HEK293 (cell line): ENCODE results near the gene RTN4.

Source experiments
- CTCF ChIA-PET: fragments of 350-600 bp; formaldehyde crosslinking; extraction: SDS; loops from one replicate; lab custom pipeline; 2021; ENCODE audit warnings: antibody characterized with exemption; lab: Yijun Ruan, JAX
- POLR2A ChIA-PET: fragments of 300-600 bp; formaldehyde crosslinking; extraction: SDS; loops from one replicate; lab custom pipeline; 2020; ENCODE audit warnings: antibody characterized with exemption, inconsistent platforms; lab: Yijun Ruan, JAX
- H3K27ac ChIP-seq: fragments of 200-500 bp; sonication (Bioruptor generic); 2 replicates; pipeline ENCODE4 v1.5.1; 2014; ENCODE audit warnings: low read depth, low read length, control low read depth, inconsistent platforms; ENCODE audit errors: extremely low read depth
- H3K36me3 ChIP-seq, 2 experiments: fragments of 200-500 bp in 1 of 2; sonication (Bioruptor generic) in 1 of 2; 1 replicate in 1 of 2; 2 replicates in 1 of 2; pipeline ENCODE4 v1.5.1; 2014 to 2017; ENCODE audit warnings: inconsistent platforms in 2 of 2, low read length in 2 of 2; ENCODE audit not compliant: control insufficient read depth in 2 of 2, insufficient read depth in 1 of 2
- H3K4me1 ChIP-seq: fragments of 200-500 bp; sonication (Bioruptor generic); 2 replicates; pipeline ENCODE4 v1.5.1; 2014; ENCODE audit warnings: mild to moderate bottlenecking, low read length, inconsistent platforms; ENCODE audit not compliant: control insufficient read depth, insufficient read depth
- H3K4me3 ChIP-seq: 2 replicates; pipeline ENCODE4 v1.5.1; 2011; ENCODE audit warnings: low read depth, mild to moderate bottlenecking, control low read depth, low read length, moderate library complexity
- H3K9me3 ChIP-seq: fragments of 200-500 bp; sonication (Bioruptor generic); 2 replicates; pipeline ENCODE4 v1.5.1; 2014; ENCODE audit warnings: low read depth, low read length, inconsistent platforms; ENCODE audit not compliant: control insufficient read depth, insufficient read depth
- AEBP2 ChIP-seq: fragments of 450-650 bp; formaldehyde crosslinking; IDR thresholded peaks from 2 replicates; pipeline ENCODE4 v1.5.1; 2016; ENCODE audit warnings: missing biosample characterization, missing genetic modification characterization, borderline replicate concordance
- HOXA7 ChIP-seq: sonication (generic); formaldehyde crosslinking; IDR thresholded peaks from 2 replicates; pipeline ENCODE4 v1.8.1; 2022; ENCODE audit warnings: missing genetic modification reagents, borderline replicate concordance
- KLF1 ChIP-seq: fragments of 450-650 bp; formaldehyde crosslinking; IDR thresholded peaks from 2 replicates; pipeline ENCODE4 v1.5.1; 2016; ENCODE audit warnings: missing biosample characterization, missing genetic modification characterization
- PATZ1 ChIP-seq: fragments of 450-650 bp; formaldehyde crosslinking; IDR thresholded peaks from 2 replicates; pipeline ENCODE4 v1.5.1; 2016; ENCODE audit warnings: missing biosample characterization, missing genetic modification characterization
- PRDM10 ChIP-seq: fragments of 450-650 bp; formaldehyde crosslinking; IDR thresholded peaks from 2 replicates; pipeline ENCODE4 v1.5.1; 2016; ENCODE audit warnings: missing biosample characterization, missing genetic modification characterization
- RBAK ChIP-seq: fragments of 450-650 bp; formaldehyde crosslinking; IDR thresholded peaks from 2 replicates; pipeline ENCODE4 v1.5.1; 2016; ENCODE audit warnings: missing biosample characterization, missing genetic modification characterization
- SETDB1 ChIP-seq: IDR thresholded peaks from one replicate; pipeline ENCODE4 v1.6.1; 2017; ENCODE audit warnings: mild to moderate bottlenecking, low read length, moderate library complexity, mixed read lengths; ENCODE audit not compliant: insufficient read length
- WT1 ChIP-seq: fragments of 450-650 bp; formaldehyde crosslinking; IDR thresholded peaks from 2 replicates; pipeline ENCODE4 v1.5.1; 2016; ENCODE audit warnings: missing biosample characterization, missing genetic modification characterization
- ZNF132 ChIP-seq: fragments of 450-650 bp; formaldehyde crosslinking; IDR thresholded peaks from 2 replicates; pipeline ENCODE4 v1.5.1; 2017; ENCODE audit warnings: missing biosample characterization, missing genetic modification characterization, borderline replicate concordance
- ZNF19 ChIP-seq: fragments of 450-650 bp; formaldehyde crosslinking; IDR thresholded peaks from 2 replicates; pipeline ENCODE4; 2016; ENCODE audit warnings: missing biosample characterization, missing genetic modification characterization, low read depth
- ZNF223 ChIP-seq: fragments of 450-650 bp; formaldehyde crosslinking; IDR thresholded peaks from 2 replicates; pipeline ENCODE4 v1.5.1; 2016; ENCODE audit warnings: missing biosample characterization, missing genetic modification characterization
- ZNF521 ChIP-seq: fragments of 450-650 bp; formaldehyde crosslinking; IDR thresholded peaks from 2 replicates; pipeline ENCODE4 v1.5.1; 2017; ENCODE audit warnings: missing biosample characterization, mild to moderate bottlenecking, missing genetic modification characterization
- ZNF561 ChIP-seq: fragments of 450-650 bp; IDR thresholded peaks from 2 replicates; pipeline ENCODE4 v1.5.1; 2018; ENCODE audit warnings: missing biosample characterization, missing genetic modification characterization, borderline replicate concordance
- ZNF580 ChIP-seq: fragments of 450-650 bp; formaldehyde crosslinking; IDR thresholded peaks from 2 replicates; pipeline ENCODE4 v1.5.1; 2016; ENCODE audit warnings: missing biosample characterization, missing genetic modification characterization
- ZNF639 ChIP-seq: fragments of 450-650 bp; formaldehyde crosslinking; IDR thresholded peaks from 2 replicates; pipeline ENCODE4 v1.5.1; 2016; ENCODE audit warnings: missing biosample characterization, missing genetic modification characterization
- TF ChIP-seq, protein P1 (sequence below): fragments of 450-650 bp; IDR thresholded peaks from 2 replicates; pipeline ENCODE4 v1.5.1; 2018; ENCODE audit warnings: missing biosample characterization, mild to moderate bottlenecking, missing genetic modification characterization
- TF ChIP-seq, protein P2 (sequence below): fragments of 450-650 bp; formaldehyde crosslinking; IDR thresholded peaks from 2 replicates; pipeline ENCODE4 v1.5.1; 2016; ENCODE audit warnings: missing biosample characterization, missing genetic modification characterization
- TF ChIP-seq, protein P3 (sequence below): fragments of 450-650 bp; formaldehyde crosslinking; IDR thresholded peaks from 2 replicates; pipeline ENCODE4 v1.5.1; 2016; ENCODE audit warnings: missing biosample characterization, missing genetic modification characterization

Gene RTN4

DNA sequence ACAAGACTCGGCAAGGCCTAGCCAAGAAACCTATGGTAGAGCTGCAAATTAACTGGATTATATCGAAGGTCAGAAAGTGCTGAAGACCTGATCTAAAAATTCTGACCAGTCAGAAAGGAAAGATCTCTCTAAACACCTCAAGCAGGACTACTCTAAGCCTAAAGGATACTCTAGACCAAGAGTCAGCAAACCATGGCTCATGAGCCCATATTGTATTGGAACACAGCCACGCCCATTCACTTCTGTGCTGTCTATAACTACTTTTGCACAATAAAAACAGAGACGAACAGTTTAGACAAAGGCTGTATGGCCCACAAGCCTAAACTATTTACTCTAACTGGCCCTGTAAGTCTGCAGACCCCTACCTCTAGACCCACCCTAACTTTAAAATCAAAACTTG lies 18.7 kb downstream of the RTN4 start (continued):
- TF ChIP-seq, protein P1, sequence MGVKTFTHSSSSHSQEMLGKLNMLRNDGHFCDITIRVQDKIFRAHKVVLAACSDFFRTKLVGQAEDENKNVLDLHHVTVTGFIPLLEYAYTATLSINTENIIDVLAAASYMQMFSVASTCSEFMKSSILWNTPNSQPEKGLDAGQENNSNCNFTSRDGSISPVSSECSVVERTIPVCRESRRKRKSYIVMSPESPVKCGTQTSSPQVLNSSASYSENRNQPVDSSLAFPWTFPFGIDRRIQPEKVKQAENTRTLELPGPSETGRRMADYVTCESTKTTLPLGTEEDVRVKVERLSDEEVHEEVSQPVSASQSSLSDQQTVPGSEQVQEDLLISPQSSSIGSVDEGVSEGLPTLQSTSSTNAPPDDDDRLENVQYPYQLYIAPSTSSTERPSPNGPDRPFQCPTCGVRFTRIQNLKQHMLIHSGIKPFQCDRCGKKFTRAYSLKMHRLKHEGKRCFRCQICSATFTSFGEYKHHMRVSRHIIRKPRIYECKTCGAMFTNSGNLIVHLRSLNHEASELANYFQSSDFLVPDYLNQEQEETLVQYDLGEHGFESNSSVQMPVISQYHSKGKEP (tag by site-specific recombination), result no peak
- TF ChIP-seq PATZ1 (tag by site-specific recombination), result no peak
- no peak for TF ChIP-seq AEBP2

DNA sequence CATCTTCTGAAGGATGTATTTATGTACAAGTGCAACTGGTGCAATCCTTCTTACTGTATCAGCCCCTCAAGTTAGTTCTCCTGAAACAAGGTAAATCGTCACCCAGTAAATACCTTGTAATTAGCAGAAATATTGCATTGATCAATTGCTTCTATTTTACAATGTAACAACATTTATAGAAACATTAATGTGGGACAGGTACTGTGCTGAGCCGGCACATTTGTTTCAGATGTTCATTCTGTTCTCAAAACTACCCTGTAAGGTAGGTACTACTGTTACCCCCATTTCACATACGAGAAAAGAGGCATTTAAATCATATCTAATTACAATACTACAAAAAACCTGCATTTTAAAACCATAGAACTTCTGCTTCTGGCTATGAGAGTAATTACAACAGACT lies 19.5 kb downstream of the RTN4 start:
- no peak overlapping the region for H3K4me3 ChIP-seq
- no peaks in the 10 kb centered on the region for H3K9me3 ChIP-seq
- no peak overlapping the region for H3K27ac ChIP-seq
- CTCF ChIA-PET, result interaction anchor here (0.8 kb wide), 1 partner anchor 107 kb away, joined by 3 read pairs; no protein-coding TSS in a partner anchor
- H3K4me1 ChIP-seq, result 0 out of 2 replicates have a peak, but pooled peaks cover 2% of the 10 kb centered on the region
- POLR2A ChIA-PET, result no interaction called here
- no peaks in the 10 kb centered on the region for H3K36me3 ChIP-seq
- TF ChIP-seq SETDB1, result no peak
- TF ChIP-seq ZNF132 (tag by site-specific recombination), result no peak
- TF ChIP-seq KLF1 (tag by site-specific recombination), result no peak
- no peak for TF ChIP-seq RBAK (tag by site-specific recombination)
- no peak for TF ChIP-seq ZNF561 (tag by site-specific recombination)
- TF ChIP-seq ZNF19 (tag by site-specific recombination), result no peak
- TF ChIP-seq ZNF639, result no peak
- TF ChIP-seq ZNF580 (tag by site-specific recombination), result no peak
- no peak for TF ChIP-seq WT1 (tag by site-specific recombination)
- no peak for TF ChIP-seq HOXA7 (CRISPR knock-in tag)
- TF ChIP-seq, protein P2, sequence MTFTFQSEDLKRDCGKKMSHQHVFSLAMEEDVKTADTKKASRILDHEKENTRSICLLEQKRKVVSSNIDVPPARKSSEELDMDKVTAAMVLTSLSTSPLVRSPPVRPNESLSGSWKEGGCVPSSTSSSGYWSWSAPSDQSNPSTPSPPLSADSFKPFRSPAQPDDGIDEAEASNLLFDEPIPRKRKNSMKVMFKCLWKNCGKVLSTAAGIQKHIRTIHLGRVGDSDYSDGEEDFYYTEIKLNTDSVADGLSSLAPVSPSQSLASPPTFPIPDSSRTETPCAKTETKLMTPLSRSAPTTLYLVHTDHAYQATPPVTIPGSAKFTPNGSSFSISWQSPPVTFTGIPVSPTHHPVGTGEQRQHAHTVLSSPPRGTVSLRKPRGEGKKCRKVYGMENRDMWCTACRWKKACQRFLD, result no peak
- TF ChIP-seq ZNF223 (tag by site-specific recombination), result no peak
- TF ChIP-seq ZNF521, result no peak
- TF ChIP-seq PRDM10 (tag by site-specific recombination), result no peak
- no peak for TF ChIP-seq PATZ1 (tag by site-specific recombination)
- TF ChIP-seq, protein P3, sequence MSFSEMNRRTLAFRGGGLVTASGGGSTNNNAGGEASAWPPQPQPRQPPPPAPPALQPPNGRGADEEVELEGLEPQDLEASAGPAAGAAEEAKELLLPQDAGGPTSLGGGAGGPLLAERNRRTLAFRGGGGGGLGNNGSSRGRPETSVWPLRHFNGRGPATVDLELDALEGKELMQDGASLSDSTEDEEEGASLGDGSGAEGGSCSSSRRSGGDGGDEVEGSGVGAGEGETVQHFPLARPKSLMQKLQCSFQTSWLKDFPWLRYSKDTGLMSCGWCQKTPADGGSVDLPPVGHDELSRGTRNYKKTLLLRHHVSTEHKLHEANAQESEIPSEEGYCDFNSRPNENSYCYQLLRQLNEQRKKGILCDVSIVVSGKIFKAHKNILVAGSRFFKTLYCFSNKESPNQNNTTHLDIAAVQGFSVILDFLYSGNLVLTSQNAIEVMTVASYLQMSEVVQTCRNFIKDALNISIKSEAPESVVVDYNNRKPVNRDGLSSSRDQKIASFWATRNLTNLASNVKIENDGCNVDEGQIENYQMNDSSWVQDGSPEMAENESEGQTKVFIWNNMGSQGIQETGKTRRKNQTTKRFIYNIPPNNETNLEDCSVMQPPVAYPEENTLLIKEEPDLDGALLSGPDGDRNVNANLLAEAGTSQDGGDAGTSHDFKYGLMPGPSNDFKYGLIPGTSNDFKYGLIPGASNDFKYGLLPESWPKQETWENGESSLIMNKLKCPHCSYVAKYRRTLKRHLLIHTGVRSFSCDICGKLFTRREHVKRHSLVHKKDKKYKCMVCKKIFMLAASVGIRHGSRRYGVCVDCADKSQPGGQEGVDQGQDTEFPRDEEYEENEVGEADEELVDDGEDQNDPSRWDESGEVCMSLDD (tag by site-specific recombination), result no peak
